Measurements from ENCODE around the gene SHC3. TPM values are rescaled to one million over a fixed set of nuclear protein-coding genes. Genes with fewer than 3 reads are reported as not detected.

SHC3 gene
- polyA plus RNA-seq, 1 experiment, result 1.3 TPM

DNA sequence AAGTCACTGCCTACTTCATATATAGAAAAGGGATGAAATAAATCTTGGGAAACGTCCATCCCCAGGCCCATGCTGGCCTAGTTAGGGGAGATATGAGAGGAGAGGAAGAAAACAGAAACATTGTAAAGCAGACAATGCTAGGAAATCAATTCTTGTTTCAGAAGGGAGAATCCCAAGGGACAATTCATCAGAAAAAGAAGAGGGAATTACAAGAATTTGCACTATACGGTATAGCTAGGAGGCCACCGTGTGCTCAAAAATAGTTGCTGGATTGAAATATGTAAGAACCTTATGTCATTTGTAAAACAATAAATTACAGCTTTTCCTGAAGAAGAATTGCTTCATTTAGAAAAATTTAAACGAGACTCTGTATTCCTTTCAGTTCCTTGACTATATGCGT lies 8.3 kb upstream of the SHC3 start:
- ChIA-PET CTCF (no interaction called here), POLR2A (no interaction called here)
- DNase-seq (ENCODE audit: low read depth), result no peak
- no peak overlapping the region for H3K4me3 ChIP-seq (ENCODE audit: low read depth, low read length)
- no peaks in the 10 kb centered on the region for H3K27me3 ChIP-seq (ENCODE audit: control insufficient read depth, insufficient read depth, low read length)
- H3K36me3 ChIP-seq (ENCODE audit: control insufficient read depth, insufficient read depth, low read length), result no peaks in the 10 kb centered on the region
- TF ChIP-seq, protein P1, sequence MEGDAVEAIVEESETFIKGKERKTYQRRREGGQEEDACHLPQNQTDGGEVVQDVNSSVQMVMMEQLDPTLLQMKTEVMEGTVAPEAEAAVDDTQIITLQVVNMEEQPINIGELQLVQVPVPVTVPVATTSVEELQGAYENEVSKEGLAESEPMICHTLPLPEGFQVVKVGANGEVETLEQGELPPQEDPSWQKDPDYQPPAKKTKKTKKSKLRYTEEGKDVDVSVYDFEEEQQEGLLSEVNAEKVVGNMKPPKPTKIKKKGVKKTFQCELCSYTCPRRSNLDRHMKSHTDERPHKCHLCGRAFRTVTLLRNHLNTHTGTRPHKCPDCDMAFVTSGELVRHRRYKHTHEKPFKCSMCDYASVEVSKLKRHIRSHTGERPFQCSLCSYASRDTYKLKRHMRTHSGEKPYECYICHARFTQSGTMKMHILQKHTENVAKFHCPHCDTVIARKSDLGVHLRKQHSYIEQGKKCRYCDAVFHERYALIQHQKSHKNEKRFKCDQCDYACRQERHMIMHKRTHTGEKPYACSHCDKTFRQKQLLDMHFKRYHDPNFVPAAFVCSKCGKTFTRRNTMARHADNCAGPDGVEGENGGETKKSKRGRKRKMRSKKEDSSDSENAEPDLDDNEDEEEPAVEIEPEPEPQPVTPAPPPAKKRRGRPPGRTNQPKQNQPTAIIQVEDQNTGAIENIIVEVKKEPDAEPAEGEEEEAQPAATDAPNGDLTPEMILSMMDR (IDR thresholded peaks at IDR 0.05; ENCODE audit: insufficient read depth, low read depth, low read length), result no peak

DNA sequence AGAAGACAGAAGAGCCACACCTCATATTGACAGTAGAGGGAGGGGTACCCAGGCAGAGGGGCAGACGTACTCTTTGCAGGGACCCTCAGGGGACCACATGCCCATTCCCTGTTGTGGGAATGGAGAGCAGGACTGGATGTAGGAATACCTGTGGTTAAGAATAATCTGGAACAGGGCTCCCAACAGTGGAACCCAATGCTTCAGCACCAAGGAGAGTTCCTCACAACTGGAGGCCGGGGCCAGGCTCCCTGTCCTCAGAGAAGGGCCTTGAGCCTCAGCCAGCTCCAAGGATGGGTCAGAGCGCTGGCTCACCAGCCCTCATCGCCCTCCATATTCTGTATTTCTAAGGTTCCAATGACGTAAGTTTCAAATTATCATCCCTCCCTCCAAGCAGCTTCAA lies 7.4 kb upstream of the SHC3 start:
- Histone ChIP-seq H3K36me3 (ENCODE audit: control insufficient read depth, insufficient read depth, low read length) (no peaks in the 10 kb centered on the region), H3K27me3 (ENCODE audit: control insufficient read depth, insufficient read depth, low read length) (no peaks in the 10 kb centered on the region), H3K4me3 (ENCODE audit: low read depth, low read length) (no peak overlapping the region)
- ChIA-PET CTCF (no interaction called here), POLR2A (no interaction called here)
- DNase-seq (ENCODE audit: low read depth), result no peak
- TF ChIP-seq, protein P1 (IDR thresholded peaks at IDR 0.05; ENCODE audit: insufficient read depth, low read depth, low read length), result no peak

DNA sequence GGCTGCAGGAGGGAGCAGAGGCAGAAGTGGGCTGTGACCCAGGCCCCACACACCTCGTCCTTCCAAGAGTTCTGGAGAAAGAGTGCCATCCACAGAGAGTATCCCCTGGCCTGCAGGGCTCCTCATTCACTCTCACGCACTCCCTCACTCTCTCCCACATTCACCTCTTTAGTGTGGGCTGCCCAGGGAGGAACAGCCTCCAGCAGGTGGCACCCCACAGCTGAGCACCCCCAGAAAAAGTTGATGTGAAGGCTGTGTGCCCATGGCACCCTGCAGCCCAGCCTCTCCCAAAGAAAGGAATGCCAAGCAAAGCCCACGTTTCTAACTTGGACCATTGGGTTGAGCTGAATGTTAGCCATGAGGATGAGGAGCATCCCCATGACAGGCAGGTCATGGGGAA lies 4.5 kb upstream of the SHC3 start:
- DNase-seq (ENCODE audit: low read depth), result no peak
- Histone ChIP-seq H3K27me3 (ENCODE audit: control insufficient read depth, insufficient read depth, low read length) (no peaks in the 10 kb centered on the region), H3K4me3 (ENCODE audit: low read depth, low read length) (no peak overlapping the region), H3K36me3 (ENCODE audit: control insufficient read depth, insufficient read depth, low read length) (no peaks in the 10 kb centered on the region)
- ChIA-PET CTCF (interaction anchor here (1.0 kb wide), 1 partner anchor 54 kb away, joined by 4 read pairs; no protein-coding TSS in a partner anchor), POLR2A (no interaction called here)
- TF ChIP-seq, protein P1 (IDR thresholded peaks at IDR 0.05; ENCODE audit: insufficient read depth, low read depth, low read length), result no peak

DNA sequence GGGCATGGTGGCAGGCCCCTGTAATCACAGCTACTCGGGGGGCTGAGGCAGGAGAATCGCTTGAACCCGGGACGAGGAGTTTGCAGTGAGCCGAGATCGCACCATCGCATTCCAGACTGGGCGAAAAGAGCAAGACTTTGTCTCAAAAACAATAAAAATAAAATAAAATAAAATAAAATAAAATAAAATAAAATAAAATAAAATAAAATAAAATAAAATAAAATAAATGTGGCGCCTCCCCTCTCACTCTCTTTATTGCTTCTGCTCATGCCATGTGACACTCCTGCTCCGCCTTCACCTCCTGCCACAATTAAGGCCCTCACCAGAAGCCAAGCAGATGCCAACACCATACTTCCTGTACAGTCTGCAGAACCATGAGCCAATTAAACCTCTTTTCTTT lies 3.8 kb upstream of the SHC3 start:
- H3K36me3 ChIP-seq (ENCODE audit: control insufficient read depth, insufficient read depth, low read length), result no peaks in the 10 kb centered on the region
- no peak for DNase-seq (ENCODE audit: low read depth)
- ChIA-PET POLR2A (no interaction called here), CTCF (no interaction called here)
- 0 out of 2 replicates have a peak, but pooled peaks cover 2% of the 10 kb centered on the region for H3K27me3 ChIP-seq (ENCODE audit: control insufficient read depth, insufficient read depth, low read length)
- H3K4me3 ChIP-seq (ENCODE audit: low read depth, low read length), result no peak overlapping the region
- TF ChIP-seq, protein P1 (IDR thresholded peaks at IDR 0.05; ENCODE audit: insufficient read depth, low read depth, low read length), result no peak

DNA sequence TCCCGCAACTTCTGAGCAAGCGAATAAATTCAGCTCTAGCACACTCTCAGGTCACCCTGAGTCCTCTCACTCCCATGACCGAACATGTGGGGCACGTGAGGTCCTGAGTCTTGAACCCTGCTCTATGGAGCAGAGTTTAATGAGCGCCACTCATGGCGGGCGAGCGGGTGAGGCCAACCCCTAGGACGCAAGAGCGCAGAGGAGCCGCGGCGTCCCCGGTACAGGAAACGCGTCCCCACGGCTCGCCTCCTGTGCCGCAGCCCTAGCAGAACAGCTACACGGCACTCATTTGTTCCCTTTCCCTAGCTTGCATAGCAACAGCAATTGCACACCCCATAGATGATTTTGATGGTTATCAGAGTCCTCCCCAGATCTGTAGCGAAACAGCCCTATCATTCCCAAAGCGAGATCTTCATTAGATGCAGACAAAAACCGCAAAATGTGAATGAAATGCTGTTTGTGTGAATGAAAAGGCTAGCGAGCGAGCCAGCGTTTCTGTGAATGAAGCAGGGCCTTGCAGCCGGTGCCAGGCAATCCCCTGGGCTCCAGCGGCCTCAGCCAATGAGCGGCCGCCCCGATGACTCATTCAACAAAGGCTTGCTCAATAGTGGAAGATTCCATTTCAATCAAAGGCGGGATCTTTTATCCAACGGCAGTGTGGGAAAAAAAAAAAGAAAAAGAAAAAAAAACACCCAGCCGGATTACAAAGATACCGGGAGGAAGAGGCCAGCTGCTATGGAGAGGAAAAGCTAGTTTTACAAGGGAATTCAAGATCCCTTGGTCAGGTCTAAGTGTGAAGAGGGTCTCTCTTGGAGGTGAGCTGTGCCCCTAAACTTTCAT lies 1.5 kb upstream of the SHC3 start:
- TF ChIP-seq, protein P1 (IDR thresholded peaks at IDR 0.05; ENCODE audit: insufficient read depth, low read depth, low read length), result no peak
- Histone ChIP-seq H3K4me3 (ENCODE audit: low read depth, low read length) (peak overlapping the region; percentile 34), H3K36me3 (ENCODE audit: control insufficient read depth, insufficient read depth, low read length) (no peaks in the 10 kb centered on the region), H3K27me3 (ENCODE audit: control insufficient read depth, insufficient read depth, low read length) (peaks cover 4% of the 10 kb centered on the region; the same call in 1 of the 2 replicates)
- ChIA-PET POLR2A (no interaction called here), CTCF (interaction anchor here (0.6 to 1.5 kb wide), 2 partner anchors 8 to 100 kb away, joined by 3 read pairs; no protein-coding TSS in a partner anchor)
- DNase-seq (ENCODE audit: low read depth), result peak; percentile 77

Measured in BJ (cell line).